ENCODE data around the gene LRRN2.
A peak's percentile ranks its signal among the peaks of the same experiment; 100 is the strongest.

LRRN2 gene

DNA sequence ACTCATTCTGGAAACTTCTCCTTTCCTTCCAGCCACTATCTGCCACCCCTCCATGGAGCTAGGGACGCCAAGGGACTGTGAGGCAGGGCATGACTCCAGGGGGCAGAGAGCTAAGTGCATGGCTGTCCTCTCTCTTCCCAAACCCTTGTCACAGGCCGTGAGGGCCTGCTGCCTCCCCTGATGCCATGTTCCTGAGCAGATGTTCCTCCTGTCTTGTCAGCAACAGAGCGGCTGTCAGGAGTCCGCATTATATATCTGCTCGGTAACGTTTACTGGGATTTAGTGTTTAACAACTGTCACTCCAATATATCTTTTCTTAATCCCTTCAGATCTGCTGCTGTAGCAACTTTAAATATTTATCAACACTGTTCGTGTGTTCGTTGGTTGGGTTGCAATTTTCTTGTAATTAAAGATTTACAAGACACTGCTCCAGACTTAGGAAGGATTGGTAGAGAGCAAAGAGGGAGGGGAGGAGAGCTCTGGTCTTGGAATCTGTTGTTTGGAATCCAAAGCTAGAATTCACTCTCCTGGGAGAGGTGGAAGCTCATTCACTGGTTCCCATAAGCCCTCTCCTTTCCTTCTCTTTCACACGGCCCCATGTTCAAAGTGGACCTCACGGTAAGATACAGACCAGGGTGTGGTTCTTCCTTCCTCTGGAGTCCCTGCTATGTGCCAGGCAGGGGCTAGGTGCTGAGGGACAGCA is 93.1 kb downstream of the LRRN2 start:
- no peak for DNase-seq

DNA sequence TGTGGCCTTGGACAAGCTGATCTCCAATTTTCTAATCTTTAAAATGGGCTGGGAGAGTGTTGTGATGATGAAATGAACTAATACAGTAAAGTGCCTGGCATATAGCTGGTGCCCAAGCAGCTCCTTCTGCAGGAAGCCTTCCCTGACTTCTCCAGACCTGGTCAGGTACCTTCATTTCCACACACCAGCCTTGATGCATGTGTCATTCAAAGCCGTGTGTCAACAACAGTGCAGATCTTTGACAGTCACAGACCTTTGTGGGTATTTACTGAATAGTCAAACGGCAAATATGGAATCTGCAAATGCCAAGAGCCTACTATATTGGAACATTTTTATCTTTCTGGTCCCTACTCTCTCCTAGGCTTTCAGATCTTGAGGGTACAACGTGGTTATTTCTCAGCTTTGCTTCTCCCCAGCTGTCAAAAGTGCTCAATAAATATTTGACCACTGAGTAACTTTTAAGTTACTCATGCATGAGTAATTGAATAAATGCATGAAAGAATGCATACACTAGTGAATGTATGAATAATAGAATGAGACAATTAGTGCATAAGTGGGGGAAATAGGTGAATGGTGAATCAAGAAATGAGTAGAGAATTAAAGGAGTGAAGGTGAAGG is 94.0 kb downstream of the LRRN2 start:
- no peak for DNase-seq

DNA sequence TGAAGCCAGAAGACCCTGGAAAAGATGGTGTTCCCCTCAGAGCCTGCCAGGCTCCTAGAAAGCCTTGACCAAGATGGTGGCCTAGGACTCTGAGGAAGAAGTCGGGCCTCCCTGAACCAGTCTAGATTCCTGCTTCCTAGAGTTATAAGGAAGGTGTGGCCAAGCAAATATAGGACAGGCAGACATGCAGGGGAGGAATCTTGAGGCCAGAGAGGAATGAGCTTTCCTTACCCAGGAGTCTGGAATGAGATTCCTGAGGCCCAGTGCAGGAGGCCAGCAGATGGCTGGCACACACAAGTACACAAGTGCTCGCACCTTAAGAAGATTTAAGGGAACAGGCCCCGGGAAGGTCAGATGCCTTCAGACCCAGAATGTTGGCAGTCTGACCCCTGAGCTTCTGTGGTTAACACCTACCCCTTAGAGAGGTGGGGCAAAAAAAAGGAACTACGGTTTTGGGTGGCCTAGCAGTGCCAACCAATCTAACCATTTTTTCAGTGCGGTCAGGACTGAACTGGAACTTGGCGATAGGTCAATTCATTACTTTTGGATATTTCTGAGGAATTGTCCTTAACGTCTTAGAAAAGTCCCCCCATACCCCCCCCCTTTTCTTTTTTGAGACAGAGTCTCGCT is 96.0 kb downstream of the LRRN2 start:
- DNase-seq = no peak

DNA sequence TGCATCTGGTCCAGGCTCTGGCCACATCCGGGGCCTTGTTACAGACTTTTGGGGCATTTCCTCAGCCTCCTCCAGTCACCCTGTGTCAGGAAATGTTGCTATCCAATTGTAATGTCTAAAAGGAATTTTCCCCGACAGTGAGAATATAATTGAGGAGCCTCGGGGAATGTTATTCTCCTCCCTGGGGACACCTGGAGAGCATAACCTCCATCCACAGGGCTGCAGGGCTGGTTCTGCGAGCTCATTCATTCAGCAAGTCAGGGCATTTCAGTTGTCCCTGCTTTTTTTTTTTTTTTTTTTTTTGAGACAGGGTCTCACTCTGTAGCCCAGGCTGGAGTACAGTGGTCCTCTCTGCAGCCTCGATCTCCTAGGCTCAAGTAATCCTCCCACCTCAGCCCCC is 96.7 kb downstream of the LRRN2 start:
- DNase-seq = no peak

DNA sequence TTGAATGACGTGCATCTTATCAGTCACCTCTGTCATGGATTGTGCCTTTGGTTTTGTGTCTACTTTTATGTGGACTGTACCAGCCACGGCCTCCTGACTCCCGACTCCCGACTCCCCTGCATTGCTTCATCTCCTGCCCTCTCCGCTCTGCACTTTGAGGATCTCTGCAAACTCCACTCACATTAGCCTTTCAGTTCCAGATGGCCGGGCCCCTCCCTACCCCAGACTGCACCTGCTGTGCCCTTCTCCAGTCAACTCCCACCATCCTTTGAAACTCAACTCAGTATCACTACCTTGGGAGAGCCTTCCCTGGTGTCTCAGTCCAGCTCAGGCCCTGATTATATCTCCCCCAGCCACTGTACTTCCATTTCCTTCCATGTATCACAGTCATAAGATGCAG is 97.9 kb downstream of the LRRN2 start:
- no peak for DNase-seq

DNA sequence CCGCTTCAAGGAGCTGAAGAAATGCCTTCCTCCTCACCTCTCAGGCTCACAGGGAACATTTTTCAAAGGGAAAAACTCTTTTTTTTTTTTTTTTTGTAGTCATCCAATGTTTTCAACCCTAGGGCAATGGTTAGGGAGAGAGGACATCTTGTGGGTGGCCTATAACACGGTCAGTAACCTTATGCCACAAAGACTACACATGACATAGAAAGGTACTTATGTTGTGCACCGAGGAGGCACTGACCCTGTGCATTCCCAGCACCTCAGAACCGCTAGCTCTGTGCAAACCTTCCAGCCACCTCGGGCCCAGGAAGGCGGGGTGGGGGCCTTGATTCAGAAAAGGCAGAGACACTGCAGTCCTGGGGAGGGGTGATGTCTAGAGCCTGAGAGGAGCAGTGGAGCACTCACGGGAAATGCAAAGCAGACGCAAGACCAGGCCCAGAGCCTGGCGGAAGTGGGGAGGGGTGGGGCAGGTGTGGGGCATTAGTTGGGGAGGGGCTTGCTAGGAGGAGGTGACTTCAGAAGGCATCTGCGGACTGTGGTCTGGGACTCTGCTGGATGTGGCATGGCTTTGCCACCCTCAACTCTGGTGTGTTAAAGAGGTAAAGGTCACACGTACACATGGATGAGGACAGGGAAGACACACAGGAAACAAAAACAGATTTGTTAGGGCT is 100.7 kb downstream of the LRRN2 start:
- no peak for DNase-seq

DNA sequence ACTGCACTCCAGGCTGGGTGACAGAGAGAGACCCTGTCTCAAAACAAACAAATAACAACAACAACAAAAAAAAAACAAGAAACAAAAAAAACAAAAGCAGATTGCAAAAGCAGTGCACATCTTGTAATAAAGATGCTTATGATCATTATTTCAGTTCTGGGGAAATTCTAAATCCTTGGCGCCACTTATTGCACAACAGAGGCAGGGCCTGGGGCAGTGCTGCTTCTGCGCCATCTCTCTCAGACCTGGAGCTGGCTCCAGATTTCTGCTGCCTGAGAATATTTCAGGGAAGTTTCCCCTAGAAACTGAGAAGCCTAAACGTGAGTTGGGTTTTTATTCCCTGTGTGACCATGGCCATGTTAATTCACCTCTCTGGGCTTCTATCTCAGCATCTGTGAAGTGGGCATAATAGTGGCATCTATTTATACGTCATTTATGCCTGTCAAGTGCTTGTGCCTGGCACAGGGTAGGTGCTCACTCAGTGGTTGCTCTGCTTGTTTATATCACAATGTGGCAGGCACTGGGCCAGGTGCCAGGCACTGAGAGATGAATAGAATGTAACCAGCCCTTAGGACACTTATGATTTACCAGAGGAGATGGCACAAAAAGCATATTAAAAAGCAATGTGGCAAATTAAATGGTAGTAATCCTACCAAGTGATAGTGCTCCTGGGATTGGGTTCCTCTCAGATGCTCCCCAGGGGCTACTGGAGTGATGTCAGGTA is 101.5 kb downstream of the LRRN2 start:
- DNase-seq = peak; percentile 81

DNA sequence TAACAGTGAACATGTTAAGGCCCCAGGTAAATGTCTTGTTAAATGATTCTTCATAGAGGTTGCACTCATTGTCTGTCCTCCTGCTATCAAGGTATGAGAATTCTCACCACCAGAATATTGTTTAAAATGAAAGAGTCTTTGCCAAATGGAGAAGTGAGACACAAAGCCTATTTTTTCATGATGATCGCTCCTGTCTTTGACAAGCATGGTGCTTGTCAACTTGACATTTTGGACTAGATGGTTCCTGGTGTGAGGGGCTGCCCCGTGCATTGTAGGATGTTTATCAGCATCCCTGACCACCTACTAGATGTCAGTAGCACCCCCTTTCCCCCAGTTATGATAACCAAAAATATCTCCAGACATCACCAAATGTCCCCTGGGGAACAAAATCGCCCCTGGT is 103.8 kb downstream of the LRRN2 start:
- no peak for DNase-seq

DNA sequence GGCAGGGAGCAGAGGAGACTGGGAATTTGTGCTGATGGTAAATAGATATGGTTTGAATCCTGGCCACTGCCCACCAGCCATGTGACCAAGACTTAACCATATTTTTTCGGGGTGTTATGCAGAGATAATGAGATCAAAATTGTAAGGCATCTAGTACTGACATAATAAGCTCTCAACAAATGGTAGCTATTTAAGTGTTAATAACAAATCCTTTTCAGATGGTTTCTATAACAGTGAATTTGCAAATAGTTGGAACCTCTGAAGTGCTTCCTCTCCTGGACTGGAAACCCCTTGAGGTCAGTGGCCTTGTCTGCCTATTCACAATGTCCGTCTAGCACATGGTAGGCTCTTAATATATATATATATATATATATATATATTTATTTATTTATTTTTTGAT is 104.7 kb downstream of the LRRN2 start:
- no peak for DNase-seq

DNA sequence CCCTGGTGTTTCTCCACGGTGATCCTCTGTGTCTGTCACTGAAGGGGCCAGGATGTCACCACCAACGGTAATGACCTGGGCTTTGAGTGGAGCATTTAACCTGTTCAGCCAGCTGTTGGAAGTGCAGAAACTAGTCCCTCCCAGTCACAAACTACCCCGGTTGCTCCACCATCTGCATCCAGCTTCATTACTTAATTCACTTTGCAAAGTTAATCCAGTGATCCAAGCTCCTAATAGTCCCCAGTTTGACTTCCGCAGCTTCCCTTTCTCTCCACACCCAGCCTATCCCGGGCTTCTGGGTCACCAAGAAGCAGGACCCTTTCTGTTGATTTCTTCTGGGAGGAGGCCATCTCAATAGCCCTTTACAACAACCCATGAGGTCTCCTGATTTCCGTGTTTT is 105.9 kb downstream of the LRRN2 start:
- no peak for DNase-seq

DNA sequence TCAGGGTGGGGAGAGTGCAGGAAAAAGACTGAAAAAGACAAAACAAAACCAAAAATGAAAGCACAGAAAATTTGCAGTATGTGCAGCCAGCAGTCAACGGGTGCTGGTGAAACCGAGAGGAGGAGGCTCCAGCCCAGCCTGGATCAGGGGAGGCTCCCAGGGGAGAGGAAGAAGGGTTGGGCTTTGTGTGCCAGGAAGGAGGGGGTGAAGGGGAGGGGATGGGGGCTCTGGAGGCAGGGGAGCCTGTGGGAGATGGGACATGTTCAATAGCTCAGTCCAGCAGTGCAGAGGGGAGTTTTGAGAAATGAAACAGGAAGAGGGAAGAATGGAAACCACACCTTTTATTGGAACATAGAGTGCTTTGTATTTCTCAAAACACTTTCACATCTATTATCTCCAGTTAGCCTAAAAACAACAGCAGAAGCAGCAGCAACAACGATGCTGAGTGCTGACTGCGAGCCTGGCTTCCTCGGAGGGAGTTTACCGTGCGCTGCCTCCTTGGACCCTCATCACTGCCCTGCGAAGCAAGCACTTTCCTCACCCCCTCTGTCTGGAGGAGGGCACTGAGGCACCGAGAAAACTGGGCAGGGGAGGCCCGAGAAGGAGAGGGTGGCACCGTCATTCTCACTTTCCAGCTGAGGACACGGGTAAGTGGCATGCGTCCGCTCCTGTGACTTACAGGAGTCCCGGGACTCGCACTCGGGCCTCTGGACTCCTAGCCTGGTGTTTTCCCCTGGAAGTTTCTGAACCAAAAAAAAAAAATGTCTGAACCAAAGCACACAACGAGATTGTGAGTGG is 106.5 kb downstream of the LRRN2 start:
- peak; percentile 22 for DNase-seq

DNA sequence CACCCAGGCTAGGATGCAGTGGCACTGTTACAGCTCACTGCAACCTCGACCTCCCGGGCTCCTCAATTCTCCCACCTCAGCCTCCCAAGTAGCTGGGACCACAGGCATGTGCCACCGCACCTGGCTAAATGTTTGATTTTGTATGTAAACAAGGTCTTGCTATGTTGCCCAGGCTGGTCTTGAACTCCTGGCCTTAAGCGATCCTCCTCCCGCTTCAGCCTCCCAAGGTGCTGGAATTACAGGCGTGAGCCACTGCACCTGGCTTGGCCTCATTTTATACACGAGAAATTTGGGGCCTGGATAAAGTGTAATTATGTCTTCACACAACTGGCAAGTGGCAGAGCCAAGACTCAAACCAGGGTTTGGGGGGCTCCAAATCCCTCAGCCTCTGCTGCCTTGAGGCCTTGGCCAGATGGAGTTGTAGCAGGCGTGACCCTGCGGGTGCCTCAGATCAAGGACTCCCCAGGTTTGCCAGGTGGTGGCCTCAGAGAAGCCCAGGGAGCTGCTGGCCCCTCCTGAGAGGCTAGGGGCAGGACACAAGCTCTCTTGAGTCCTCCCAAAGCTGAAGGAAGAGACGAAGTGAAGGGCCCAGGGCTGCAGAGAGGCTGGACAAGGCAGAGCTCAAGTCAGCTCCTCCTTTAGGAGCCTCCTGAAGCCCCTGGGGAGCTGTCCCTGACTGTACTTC is 107.6 kb downstream of the LRRN2 start:
- DNase-seq = no peak

DNA sequence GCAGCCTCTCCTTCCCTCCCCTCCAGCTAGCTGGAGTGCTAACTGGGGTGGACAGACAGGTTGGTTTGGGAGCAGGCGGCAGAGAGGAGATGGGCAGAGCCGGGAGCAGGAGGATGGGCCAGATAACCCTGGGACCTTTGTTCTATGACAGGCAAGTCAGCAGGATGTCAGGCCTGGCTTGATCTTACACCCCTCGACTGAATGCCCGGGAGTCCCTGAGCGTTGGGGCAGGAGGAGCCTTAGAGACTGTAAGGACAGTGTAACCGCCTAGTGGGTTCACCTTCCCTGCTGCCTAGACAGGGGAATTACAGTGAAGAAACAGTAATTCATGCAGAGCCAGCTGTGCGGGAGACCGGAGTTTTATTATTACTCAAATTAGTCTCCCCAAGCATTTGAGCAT is 109.1 kb downstream of the LRRN2 start:
- DNase-seq = no peak

DNA sequence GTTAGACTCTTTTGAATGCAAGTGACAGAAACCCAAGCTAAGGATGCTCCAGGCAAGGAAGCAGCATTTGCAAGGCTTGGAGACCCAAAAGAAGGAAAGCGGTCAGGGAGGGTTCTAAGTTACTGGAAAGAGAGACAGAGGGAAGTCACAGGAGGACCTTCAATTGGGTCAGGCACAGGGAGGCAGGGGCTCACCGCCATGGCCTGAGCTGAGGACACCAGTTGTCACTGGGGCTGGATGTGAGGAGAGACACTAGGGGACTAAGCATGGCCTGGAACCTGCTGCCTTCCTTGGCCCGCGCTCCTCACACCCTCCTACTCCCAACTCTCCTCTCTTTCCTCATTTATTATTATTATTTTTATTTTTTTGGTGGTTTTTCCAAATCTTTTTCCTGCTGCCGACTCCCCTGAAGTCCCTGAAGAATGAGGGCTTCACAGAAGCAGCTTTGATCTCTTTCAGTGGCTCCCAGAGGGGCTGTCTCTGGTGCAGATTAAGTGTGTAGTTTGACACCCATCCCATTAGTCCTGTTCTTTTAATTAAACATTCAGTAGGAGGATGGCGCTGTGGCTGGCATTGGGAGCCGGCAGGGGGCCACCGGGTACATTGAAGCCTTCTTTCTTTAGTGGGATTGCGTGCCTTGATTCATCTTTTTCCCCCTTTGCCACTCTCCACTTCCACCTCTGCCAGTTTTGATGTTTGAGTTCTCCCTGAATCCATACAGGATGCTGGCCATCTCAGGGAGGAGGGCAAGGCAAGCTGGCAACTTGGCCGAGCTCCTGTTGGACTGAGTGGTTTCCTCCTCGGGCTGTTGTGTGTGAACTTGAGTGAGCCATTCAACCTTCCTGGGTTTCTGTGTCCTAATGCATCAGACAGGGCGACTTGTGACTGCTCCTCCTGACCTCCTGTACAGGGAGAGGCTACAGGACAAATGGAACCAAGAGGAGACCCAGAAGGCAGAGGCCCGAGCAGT is 110.0 kb downstream of the LRRN2 start:
- no peak for DNase-seq

DNA sequence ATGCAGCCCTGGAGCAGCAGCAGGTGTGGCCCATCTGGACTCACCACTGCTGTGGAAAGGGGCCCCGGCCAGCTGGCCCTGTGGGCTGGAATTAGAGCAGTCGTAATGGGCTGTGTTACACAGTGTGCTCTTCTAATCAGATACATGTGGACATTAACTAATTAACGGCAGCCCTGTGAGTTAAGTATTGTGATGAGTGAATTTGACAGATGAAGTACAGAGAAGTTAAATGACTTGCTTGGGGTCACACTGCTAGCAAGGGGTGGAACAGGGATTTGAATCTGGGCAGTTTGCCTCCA is 110.7 kb downstream of the LRRN2 start:
- no peak for DNase-seq

DNA sequence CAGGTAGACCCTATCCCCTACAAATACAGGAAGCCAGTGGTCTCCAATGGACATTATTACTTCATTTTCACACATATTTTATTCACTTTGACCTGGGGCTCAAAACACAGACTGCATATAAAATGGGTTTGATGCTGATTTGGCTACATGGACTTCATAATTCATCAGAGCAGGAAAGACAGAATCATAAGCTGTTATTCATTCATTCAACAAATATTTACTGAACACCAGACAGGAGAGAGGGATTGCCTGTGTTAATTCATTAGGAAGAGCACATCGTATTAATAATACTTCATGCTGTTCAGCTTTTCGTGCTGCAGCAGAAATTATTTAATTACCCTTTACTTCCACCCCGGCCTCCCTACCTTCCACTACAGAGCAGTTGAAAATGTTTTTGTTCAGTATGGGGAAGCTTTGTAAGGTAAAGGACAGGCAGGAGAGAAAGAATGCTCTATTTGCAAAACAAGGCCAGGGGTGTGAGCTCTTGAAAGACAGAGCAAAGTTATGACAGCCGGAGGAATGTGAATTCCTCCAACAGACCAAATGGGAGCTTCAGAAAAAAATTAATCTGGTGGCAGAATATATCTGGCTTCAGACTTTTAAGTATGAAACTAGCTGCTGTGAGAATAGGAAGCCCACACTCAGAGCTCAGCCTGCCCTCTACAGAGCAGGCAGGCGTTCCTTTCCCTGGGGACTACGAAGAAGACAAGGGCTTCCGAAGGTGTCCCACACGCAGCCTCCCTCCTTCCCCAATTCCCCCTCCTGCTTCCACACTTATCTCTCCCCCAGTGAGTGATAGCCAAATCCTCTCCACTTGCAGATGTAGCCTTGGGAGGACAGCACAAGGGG is 111.3 kb downstream of the LRRN2 start:
- no peak for DNase-seq

DNA sequence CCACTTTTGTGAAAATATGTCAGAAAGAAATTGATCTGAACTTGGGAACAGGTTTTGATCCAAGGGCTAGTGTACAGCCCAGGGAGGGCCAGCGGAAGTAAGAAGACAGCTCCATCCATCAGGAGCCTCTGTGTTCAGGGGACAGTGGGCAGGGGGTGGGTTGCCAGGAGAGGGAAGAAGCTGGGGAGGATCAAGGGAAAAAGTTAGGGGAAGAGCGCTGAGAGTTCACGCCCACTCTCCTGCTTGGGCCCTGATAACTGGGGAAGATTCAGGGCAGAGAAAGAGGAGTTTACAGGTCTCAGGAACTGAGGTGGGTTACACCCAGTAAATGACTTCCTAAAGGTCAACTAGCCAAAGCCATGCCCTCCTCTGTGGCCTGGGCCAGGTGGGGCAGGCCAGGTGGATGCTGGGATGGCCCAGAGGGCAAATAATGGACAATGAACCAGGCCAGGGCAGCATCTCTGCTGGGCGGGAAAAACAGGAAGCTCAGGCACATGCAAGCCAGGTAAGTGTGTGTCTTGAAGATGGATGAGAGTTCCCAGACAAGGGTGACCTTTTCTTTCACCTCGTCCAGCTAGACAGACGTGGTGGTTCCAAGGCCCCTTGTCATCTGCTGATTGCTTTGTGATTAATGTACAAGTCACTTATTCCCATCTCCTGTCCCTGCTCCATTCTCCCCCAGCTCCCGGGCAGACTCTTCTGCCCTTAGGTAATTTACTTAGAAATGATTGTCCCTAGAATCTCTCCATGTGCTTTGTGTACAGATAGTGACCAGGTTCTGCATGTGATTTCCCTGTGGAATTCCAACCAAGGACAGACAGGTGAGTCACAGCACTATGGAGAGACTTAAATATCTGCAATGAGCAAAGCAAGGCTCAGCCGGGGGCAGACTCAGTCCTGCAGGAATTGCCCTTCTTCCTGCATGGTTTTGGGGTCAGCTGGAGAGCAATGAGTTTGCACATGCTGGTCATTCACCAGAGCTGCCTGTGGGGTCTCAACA is 112.3 kb downstream of the LRRN2 start:
- DNase-seq = no peak

DNA sequence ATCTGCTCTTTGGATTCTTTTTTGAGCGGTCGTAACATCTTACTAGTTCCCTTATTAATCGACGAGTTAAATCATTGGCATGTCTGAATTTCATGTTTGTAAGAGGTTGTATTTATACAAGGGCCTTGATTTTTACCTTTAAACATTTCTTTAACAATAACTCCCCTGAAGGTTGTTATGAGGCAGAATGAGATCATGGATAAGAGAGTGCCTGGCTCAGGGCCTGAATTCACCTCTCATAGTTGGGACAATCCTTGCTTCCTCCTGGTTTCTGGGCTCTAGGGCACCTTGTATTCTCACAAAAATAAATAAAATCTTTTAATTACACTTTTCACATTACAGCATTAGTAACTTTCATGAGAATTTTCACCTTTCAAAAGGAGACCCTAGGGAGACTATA is 113.9 kb downstream of the LRRN2 start:
- no peak for DNase-seq

DNA sequence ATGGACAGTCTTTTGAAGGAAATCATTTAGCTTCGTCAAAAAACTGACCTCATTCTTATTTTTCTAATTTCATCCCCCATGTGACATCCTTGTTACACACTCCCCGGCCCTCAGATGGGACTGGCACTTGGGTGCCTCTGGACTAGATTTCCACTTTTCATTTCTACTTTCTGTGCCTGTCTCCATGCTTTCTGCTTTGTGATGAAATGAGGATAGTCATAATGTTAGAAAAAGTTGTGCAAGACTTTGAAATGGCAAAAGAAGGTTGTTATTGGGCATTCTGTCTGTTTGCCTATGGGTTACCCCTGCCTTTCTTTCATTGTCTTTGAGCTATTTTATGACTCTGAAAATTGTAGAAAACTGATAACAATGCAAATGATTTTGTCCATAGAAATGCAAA is 114.4 kb downstream of the LRRN2 start:
- no peak for DNase-seq

All from NCI-H2029 (cell line).